ELR (cell line): ENCODE data around the gene EVI5.

Source experiments
- DNase-seq: peaks from one replicate; pipeline ENCODE4 v3.0.0-alpha.2; 2015; ENCODE audit warnings: low read depth

EVI5 gene

GRCh38 chr1:92483610-92484471 lies 301.1 kb downstream of the EVI5 start:
- peak; percentile 17 for DNase-seq

GRCh38 chr1:92482665-92483609 lies 302.0 kb downstream of the EVI5 start:
- DNase-seq, result peak; percentile 47

- peak; percentile 36 for DNase-seq
Measured at GRCh38 chr1:92481971-92482664, 302.8 kb downstream of the EVI5 start.

- DNase-seq, result peak; percentile 15
Measured at GRCh38 chr1:92481599-92481925, 303.3 kb downstream of the EVI5 start.

GRCh38 chr1:92480813-92481598 lies 303.9 kb downstream of the EVI5 start:
- no peak for DNase-seq

DNA sequence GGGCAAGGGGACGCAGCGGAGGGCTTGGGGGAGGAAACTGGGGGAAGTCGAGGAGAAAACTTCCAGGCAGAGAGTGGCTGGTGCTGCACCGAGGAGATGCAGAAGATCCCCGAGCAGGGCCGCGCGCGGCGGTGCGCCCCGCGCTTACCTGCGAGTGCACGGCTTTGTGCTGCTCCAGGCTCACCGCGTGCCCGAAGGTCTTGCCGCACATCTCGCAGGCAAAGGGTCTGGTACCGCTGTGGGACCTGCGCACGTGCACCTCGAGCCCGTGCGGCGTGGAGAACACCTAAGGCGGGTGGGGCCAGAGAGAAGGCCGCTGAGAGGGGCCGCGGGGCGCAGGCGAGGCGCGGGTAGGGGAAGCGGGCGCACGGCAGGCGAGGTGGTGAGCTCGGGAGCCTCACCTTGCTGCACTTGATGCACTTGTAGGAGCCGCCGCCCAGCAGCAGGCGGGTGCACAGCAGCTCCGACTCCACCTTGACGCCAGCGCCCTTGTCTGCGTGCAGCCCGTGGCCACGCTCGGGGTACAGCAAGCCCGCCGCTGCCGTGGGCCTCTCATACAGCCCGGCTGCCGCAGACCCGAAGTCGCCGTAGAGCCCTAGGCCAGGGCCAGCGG lies 304.6 kb downstream of the EVI5 start:
- no peak for DNase-seq

DNA sequence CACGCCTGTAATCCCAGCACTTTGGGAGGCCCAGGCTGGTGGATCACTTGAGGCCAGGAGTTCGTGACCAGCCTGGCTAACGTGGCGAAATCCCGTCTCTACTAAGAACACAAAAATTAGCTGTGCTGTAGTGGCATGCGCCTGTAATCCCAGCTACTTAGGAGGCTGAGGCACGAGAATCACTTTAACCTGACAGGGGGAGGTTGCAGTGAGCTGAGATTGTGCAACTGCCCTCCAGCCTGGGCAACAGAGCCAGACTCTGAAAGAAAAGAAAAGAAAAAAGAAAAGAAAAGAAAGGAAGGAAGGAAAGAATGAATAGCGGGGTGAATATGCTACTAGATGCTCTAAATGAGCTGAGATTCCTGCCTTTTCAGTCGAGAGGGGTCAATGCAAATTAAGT lies 305.3 kb downstream of the EVI5 start:
- DNase-seq, result no peak

DNA sequence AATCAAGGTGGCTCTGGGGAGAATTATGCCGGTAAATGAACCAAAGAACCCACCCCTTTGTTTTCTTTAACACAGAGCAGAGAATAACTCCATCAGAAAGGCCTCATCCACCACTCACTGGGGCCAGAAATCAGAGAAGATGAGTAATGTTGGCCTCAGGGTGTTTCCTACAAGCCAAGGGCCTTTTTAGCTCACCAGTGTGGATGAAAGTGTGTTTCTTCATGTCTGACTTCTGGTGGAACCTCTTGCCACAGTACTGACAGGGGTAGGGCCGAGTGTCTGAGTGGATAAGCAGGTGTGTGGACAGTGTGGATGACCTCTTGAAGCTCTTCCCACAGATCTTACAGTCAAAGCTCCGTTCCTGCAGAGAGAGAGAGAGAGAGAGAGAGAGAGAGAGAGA lies 306.5 kb downstream of the EVI5 start:
- DNase-seq, result peak; percentile 73

DNA sequence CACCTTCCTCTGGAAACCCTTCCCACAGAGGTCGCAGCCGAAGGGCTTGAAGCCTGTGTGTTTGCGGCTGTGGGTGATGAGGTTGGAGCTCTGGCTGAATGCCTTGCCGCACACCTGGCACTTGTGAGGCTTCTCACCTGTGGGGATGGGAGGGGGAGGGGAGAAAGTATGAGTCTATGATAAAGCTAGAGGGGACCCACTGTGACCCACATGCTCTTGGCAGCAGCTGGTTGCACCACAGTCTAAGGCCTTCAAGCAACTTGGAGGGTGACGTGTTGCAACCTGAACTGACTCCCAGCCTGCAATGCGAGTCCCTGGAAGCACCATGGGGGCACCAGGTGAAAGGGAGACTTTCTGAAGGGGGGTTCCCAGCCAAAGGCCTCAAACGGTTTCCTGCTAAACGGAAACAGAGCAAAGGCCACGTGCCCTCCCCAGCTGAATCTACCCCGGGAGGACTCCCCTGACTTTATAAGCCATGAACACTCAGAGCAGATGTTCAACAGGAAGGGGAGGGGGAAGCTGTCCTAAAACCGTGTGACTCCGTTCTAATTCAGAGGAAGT lies 308.8 kb downstream of the EVI5 start:
- DNase-seq, result no peak

DNA sequence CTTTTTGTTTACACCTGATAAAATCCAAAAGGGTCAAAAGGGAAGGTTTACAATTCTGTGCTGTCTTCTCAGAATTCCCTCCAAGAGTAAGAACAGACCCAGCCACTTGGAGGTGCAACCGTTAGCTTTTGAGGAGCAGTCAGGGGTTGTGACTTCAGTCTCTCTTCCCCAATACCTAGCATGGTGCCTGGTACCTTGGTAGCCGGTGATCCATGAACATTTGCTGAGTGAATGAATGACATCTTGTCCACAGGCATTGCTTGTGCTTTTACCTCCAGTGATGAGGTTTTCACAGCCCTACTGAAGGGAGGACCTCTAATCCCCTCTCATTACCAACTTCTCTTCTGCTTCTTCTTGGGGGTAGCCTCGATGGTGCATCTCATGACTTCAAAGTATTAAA lies 309.9 kb downstream of the EVI5 start:
- no peak for DNase-seq

- no peak for DNase-seq
Measured at GRCh38 chr1:92473781-92474495, 311.0 kb downstream of the EVI5 start.

DNA sequence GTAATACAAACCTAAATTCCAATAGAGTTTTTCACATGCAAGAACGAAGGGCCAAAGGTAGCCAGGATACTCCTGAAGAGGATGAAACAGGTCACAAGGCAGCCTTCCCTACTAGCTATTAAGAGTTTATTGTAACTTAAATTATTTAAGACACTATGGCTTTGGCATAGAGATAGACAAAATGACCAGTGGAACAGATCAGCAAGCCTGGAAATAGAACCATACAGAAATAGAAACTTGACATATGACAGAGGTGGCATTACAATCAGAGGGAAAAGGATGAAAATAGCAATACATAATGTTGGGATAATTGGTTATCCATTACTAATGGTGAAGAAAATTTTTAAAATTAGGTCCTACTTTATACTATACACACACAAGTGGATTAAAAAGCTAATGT lies 314.7 kb downstream of the EVI5 start:
- no peak for DNase-seq

DNA sequence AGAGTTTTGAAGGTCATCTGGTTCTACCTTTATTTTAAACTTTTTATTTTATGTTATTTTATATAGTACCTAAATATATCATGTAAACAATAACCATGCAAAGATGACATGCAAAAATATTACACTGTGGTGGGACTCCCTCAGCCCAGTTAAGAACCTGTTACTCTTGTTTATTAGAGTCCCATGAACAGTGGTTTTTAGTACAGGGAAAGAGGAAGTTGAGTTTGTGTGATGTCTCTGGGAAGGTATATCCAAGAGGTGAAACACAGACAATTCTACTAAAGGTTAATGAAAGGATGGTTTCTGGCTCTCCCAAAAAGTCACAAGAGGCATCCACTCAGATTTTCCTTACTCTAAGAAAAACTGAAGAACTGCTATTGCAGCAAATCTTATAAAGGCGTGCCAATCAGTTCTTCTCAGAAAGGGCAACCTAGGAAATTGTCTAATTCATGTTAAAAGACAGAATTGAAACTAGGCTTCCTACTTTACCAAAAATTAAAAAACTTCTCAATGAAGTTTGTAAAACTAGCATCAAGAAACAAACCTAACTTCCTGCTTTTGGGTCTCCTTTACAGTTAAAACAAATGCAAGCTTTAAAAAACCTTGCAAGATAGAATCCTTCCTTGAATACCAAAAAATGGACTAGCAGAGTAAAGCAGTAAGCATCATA lies 318.1 kb downstream of the EVI5 start:
- DNase-seq, result no peak

GRCh38 chr1:92465256-92465647 lies 319.7 kb downstream of the EVI5 start:
- no peak for DNase-seq

DNA sequence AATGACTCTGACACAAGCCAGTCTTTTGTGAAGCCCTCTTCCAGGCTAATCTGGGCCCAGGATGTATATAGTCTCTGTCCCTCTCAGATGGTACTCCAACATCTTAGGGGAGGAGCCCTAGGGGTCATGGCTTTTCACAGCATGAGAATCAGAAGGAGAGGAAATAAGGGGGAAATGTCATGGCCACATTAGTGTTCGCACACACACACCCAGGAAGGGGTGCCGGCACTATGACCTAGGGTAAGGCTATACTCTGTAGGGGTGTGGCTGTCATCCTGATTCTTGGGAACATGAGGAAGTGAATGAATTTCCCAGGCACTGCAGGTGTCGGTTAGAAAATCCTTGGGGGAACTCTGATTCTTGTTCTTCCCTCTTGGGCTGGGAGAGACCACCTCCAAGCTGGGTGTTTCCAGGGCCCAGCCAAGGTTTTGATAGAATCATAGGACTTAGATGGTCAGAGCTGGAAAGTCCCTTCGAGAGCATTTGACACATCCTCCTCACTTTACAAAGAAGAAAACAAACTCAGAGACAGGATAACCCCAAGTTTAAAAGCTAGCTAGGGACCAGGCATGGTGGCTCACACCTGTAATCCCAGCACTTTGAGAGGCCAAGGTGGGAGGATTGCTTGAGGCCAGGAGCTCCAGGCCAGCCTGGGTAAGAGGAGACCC lies 320.2 kb downstream of the EVI5 start:
- DNase-seq, result no peak

GRCh38 chr1:92461364-92462097 lies 323.4 kb downstream of the EVI5 start:
- DNase-seq, result peak; percentile 53

DNA sequence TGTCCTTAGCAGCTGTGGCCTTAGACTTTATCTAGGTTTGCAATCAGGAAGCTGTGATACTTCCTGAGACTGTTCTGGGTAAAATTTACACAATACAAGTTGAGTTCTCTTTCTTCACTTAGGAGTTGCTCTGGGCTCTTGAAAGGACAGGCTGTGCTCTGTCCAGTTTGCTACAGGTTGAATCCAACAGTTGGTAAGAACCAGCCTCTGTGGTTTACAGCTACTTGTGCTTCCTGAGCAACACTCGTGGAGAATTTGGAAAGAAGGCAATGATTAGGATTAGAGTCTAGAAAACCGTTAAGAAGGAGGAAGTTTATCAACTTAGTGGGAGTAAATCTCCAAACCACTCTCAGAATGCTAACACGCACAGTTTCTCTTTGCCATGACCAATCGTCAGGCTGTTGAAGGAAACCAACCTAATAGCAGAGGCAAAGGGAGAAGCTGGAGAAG lies 325.0 kb downstream of the EVI5 start:
- DNase-seq, result no peak
